Measurements from ENCODE around the gene RPL12.

- no peak for TF ChIP-seq CTCF (conservative IDR thresholded peaks at IDR 0.05)
- no peak for TF ChIP-seq EZH2 (IDR thresholded peaks at IDR 0.05; ENCODE audit: low read depth)
Observed at GRCh38 chr9:127444283-127444920, 6.8 kb downstream of the RPL12 start.
